Psoas muscle (tissue), 8 donors: ENCODE results near the gene OAF. TPM values are rescaled to one million over a fixed set of nuclear protein-coding genes. Genes with fewer than 3 reads are reported as not detected.

ENCODE experiments used
- ATAC-seq, 4 donors: fragments of 200-7000 bp; cut with Tn5 transposase; one replicate each; pipeline ENCODE4 v1.9.1; 2020; ENCODE audit warnings: moderate library complexity in 3 of 4, mild to moderate bottlenecking in 2 of 4
- DNase-seq, 2 donors: peaks; one replicate each; pipeline ENCODE4 v3.0.0-alpha.2; 2020
- H3K27ac ChIP-seq: fragments of 200-600 bp; one replicate; pipeline ENCODE4 v1.8.0; 2022
- H3K27me3 ChIP-seq, 3 donors: fragments of 200-600 bp in 1 of 3; one replicate each; pipeline versions ENCODE4 v1.6.1 to v1.8.0; 2013 to 2022; ENCODE audit warnings: low read length in 2 of 3, mild to moderate bottlenecking in 2 of 3, moderate library complexity in 1 of 3; ENCODE audit not compliant: insufficient read depth in 3 of 3
- H3K36me3 ChIP-seq, 2 donors: fragments of 200-600 bp in 1 of 2; one replicate each; pipeline versions ENCODE4 v1.6.1 to v1.8.0; 2013 to 2022; ENCODE audit warnings: low read depth in 1 of 2, mild to moderate bottlenecking in 1 of 2, moderate library complexity in 1 of 2; ENCODE audit not compliant: insufficient read depth in 1 of 2
- H3K4me1 ChIP-seq: fragments of 200-600 bp; one replicate; pipeline ENCODE4 v1.8.0; 2022
- H3K4me3 ChIP-seq: fragments of 200-600 bp; one replicate; pipeline ENCODE4 v1.8.0; 2022; ENCODE audit warnings: mild to moderate bottlenecking
- H3K9me3 ChIP-seq: fragments of 200-600 bp; one replicate; pipeline ENCODE4 v1.8.0; 2022
- WGBS, 3 donors: extraction: QIAGEN DNeasy Blood & Tissue Kit; methylation state at CpG; one replicate each; pipeline versions ENCODE4 v1.1.6 to v1.1.7; 2013; 5-methylcytosine and 5-hydroxymethylcytosine counted together
- intact Hi-C, 2 donors: fragments of 100-400 bp; cut with DNase I; formaldehyde crosslinking; loops; one replicate each; pipeline versions ENCODE4 v1.11.0 to v1.14.2; 2022
- polyA plus RNA-seq, 3 donors: library from polyadenylated mRNA; stranded (reverse); fragments of 200-250 nt; gene quantifications; one replicate each; pipeline ENCODE4 v1.2.3, GENCODE V29; 2013
- total RNA-seq, 4 donors: library from RNA; stranded (reverse); fragmentation: NEBNext Ultra II Directional in 2 of 4; extraction: Animal tissue kit (Norgen Biotek cat#: 25700) in 2 of 4; gene quantifications; one replicate each; pipeline versions ENCODE4 v1.2.1 to v1.2.4, GENCODE V29; 2021 to 2023
- TF ChIP-seq, protein P1 (sequence below): fragments of 200-600 bp; IDR thresholded peaks from one replicate; pipeline ENCODE4 v1.8.0; 2022; ENCODE audit warnings: antibody characterized with exemption
- donor health status: healthy with polysubstance abuse.
- donor health status: DM: no; HTN: no; CAD: no; lungs with moderate emphysema.
- donor health status: Bipolar disorder and iron deficiency.
- donor health status: healthy.
- donor health status: DM: yes; HTN: yes; CAD: no.
- donor health status: DM: no; HTN: no; CAD: no.
- donor health status: DM: no; HTN: no; CAD: no.
- donor health status: DM: yes; HTN: yes; CAD: no.

OAF gene
- total and polyA plus RNA-seq, 7 donors = 3.2 to 15.3 (median 8.1) TPM

DNA sequence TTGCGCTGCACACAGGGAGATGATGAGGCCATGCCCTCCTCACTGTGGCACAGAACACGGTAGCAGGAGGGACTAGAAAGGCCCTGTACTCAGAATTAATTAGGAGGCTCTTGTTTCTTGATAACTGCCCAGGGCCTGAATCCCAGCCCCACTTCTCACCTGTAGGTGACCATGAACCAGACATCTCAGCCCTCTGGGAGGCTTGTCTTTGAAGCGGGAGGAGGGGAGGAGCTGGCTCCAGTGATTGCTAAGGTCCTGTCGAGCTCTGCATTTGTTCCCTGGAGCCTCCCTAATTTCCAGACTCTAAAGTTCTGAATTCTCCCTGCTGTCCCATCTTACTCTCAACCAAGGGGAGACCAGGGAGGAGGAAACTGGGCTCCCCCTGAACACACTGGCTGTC is 19.8 kb upstream of the OAF start:
- Histone ChIP-seq H3K27ac (no peak overlapping the region), H3K4me3 (no peak overlapping the region), H3K4me1 (no peaks in the 10 kb centered on the region), H3K27me3 (peaks cover 0 to 21% (median 0%) of the 10 kb centered on the region in 3 donors), H3K36me3 (no peaks in the 10 kb centered on the region), H3K9me3 (no peaks in the 10 kb centered on the region)
- ATAC-seq (no peak), DNase-seq (no peak)
- WGBS, 3 donors = 88 to 90% (median 88%) methylated on average over 4 of the region's 4 CpGs
- TF ChIP-seq, protein P1, sequence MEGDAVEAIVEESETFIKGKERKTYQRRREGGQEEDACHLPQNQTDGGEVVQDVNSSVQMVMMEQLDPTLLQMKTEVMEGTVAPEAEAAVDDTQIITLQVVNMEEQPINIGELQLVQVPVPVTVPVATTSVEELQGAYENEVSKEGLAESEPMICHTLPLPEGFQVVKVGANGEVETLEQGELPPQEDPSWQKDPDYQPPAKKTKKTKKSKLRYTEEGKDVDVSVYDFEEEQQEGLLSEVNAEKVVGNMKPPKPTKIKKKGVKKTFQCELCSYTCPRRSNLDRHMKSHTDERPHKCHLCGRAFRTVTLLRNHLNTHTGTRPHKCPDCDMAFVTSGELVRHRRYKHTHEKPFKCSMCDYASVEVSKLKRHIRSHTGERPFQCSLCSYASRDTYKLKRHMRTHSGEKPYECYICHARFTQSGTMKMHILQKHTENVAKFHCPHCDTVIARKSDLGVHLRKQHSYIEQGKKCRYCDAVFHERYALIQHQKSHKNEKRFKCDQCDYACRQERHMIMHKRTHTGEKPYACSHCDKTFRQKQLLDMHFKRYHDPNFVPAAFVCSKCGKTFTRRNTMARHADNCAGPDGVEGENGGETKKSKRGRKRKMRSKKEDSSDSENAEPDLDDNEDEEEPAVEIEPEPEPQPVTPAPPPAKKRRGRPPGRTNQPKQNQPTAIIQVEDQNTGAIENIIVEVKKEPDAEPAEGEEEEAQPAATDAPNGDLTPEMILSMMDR = no peak
- intact Hi-C loops = no loop called here

DNA sequence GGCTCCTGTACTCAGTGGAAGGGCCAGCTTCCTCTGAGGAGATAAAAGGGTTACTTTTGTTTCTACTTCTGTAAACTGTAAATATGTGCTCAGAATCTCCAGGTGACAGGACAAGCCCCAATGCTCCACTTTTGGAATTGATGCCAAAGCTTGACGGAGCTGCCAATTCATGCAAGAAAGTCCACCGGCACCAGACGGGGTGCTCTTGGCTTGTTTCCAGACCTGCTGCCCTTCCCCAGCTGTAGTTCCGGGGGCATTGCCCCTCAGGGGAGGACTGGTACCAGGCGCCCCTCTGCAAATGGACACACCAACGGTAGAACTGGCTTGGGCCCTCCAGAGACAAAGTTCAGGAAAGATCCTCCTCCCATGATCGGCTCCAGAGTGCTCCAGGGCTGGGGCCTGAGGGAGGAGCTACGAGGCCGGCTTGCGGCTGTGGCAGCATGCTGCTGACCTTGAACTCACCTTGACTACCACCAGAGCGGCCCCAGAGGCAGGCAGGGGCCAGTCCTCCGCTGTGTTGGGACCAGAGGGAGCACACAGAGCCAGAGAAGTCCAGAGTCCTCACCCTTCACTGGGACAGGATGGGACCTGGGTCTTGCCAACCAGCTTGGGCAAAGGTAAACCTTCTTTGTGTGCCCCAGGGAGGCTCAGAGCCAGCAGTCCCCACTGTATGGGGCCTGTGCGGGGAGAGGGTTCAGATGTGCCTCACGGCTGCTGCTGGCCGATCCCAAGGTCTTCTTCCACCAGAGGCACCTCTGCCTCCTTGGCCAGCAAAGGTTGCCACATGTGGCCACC is 17.8 kb upstream of the OAF start:
- TF ChIP-seq, protein P1 = no peak
- intact Hi-C loops = no loop called here
- peaks cover 0 to 21% (median 0%) of the 10 kb centered on the region in 3 donors for H3K27me3 ChIP-seq
- H3K4me3 ChIP-seq = no peak overlapping the region
- H3K27ac ChIP-seq = no peak overlapping the region
- DNase-seq (peak in 1 of 2 donors; percentile 26), ATAC-seq (no peak)
- no peaks in the 10 kb centered on the region for H3K4me1 ChIP-seq
- no peaks in the 10 kb centered on the region for H3K9me3 ChIP-seq
- 49 to 58% (median 52%) methylated on average over 15 of the region's 15 CpGs for WGBS, 3 donors
- no peaks in the 10 kb centered on the region for H3K36me3 ChIP-seq

DNA sequence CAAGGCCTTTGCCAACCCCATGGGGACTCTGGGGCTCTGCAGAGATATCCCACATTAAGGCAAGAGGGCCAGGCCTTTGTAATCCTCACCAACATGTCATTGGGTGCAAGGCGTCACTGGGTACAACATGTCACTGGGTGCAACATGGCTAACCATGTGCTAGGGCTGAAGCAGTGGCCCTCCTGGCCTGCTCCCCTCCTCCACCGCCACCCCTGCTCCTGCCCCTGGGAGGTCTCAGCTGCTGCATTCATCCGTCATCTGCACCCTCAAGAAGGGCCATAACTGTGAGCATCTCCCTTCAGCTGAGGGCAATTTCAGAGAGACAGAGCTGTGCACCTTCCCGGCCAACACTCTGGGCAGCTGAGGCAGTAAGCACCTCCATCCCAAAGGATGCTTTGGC is 16.7 kb upstream of the OAF start:
- no peaks in the 10 kb centered on the region for H3K36me3 ChIP-seq
- no peaks in the 10 kb centered on the region for H3K4me1 ChIP-seq
- no peak overlapping the region for H3K4me3 ChIP-seq
- H3K9me3 ChIP-seq = no peaks in the 10 kb centered on the region
- H3K27ac ChIP-seq = no peak overlapping the region
- ATAC-seq (no peak), DNase-seq (peak in 1 of 2 donors; percentile 14)
- intact Hi-C loops = no loop called here
- 93 to 95% (median 94%) methylated on average over 4 of the region's 4 CpGs for WGBS, 3 donors
- TF ChIP-seq, protein P1 = no peak
- peaks cover 0 to 16% (median 0%) of the 10 kb centered on the region in 3 donors for H3K27me3 ChIP-seq

DNA sequence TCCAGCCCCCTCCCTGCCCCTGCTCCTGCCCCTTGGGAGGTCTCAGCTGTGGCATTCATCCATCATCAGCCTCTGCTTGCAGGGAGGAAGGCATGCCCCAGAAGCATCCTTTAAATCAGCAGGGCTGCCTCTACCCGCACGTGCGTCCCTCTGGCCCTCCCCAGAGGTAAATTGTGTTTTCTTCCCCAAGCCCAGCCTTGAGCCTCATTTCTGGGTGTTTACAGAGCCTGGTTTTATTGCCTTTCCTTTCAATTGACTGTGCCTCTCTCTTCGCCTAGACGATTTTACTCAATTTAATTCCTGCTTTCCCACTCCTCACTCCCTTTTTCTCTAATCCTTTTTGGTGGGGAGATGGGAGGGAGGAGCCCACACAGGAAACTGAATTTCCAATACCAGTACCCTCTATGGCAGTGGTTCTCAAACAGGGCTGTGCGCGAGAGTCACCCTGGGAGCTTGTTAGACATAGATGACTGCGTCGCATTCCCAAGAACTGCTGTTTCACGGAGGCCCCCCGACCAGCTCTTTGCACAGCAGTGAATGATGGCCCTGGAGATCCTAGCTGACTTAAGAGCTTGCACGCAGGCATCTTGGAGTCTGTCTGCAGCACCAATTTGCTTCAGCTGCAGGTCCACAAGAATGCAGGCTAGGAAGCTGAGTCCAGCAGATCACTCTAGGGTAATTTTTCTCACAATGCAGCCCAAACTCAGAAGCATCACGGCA is 15.1 kb upstream of the OAF start:
- Histone ChIP-seq H3K36me3 (no peaks in the 10 kb centered on the region), H3K27me3 (peaks cover 0 to 14% (median 0%) of the 10 kb centered on the region in 3 donors), H3K4me3 (no peak overlapping the region), H3K4me1 (no peaks in the 10 kb centered on the region), H3K9me3 (no peaks in the 10 kb centered on the region), H3K27ac (no peak overlapping the region)
- no peak for ATAC-seq
- whole genome bisulfite sequencing, 3 donors = 73 to 77% (median 74%) methylated on average over 13 of the region's 13 CpGs
- peak in 1 of 2 donors; percentile 24 for DNase-seq
- TF ChIP-seq, protein P1 = no peak
- intact Hi-C loops = no loop called here
